Neural cell (in vitro differentiated cells): ENCODE results near the gene WNT2B. TPM values are rescaled to one million over a fixed set of nuclear protein-coding genes. Genes with fewer than 3 reads are reported as not detected.

ENCODE experiments used
- H2AFZ ChIP-seq: fragments of 200-600, 300-800 bp; sonication (generic), shearing (Covaris generic); 2 replicates; pipeline ENCODE4 v1.6.0; 2014; ENCODE audit warnings: low read depth, mild to moderate bottlenecking, antibody characterized with exemption, low read length, moderate library complexity
- H3F3A ChIP-seq: fragments of 200-600 bp; shearing (Covaris generic); 2 replicates; pipeline ENCODE4 v1.6.1; 2016; ENCODE audit warnings: mild to moderate bottlenecking, moderate library complexity, mixed read lengths, antibody characterized with exemption, low read length; ENCODE audit not compliant: insufficient read depth, poor library complexity, severe bottlenecking
- H3K27ac ChIP-seq: fragments of 200-600, 300-800 bp; sonication (generic), shearing (Covaris generic); 2 replicates; pipeline ENCODE4 v1.5.1; 2014; ENCODE audit warnings: mild to moderate bottlenecking, low read length, moderate library complexity
- H3K27me3 ChIP-seq: fragments of 300-800, 200-600 bp; sonication (generic), shearing (Covaris generic); 2 replicates; pipeline ENCODE4 v1.6.0; 2014; ENCODE audit warnings: mild to moderate bottlenecking, low read depth, low read length, moderate library complexity; ENCODE audit not compliant: insufficient read depth
- H3K36me3 ChIP-seq: fragments of 300-800, 200-600 bp; sonication (generic), shearing (Covaris generic); 2 replicates; pipeline ENCODE4 v1.5.1; 2014; ENCODE audit warnings: mild to moderate bottlenecking, antibody characterized with exemption, low read length, moderate library complexity; ENCODE audit not compliant: insufficient read depth
- H3K4me2 ChIP-seq: fragments of 300-800, 200-600 bp; sonication (generic), shearing (Covaris generic); 2 replicates; pipeline ENCODE4 v1.6.0; 2014; ENCODE audit warnings: mild to moderate bottlenecking, low read length
- H3K4me3 ChIP-seq: fragments of 300-800, 200-600 bp; sonication (generic), shearing (Covaris generic); 2 replicates; pipeline ENCODE4 v1.5.1; 2014; ENCODE audit warnings: mild to moderate bottlenecking, low read length, moderate library complexity
- H3K79me2 ChIP-seq: fragments of 200-600 bp; shearing (Covaris generic); replicated peaks from 2 replicates; pipeline ENCODE4 v1.6.0; 2014; ENCODE audit warnings: mild to moderate bottlenecking, low read length, moderate library complexity; ENCODE audit not compliant: insufficient read depth
- H3K9ac ChIP-seq: fragments of 300-800, 200-600 bp; sonication (generic), shearing (Covaris generic); 2 replicates; pipeline ENCODE4 v1.6.1; 2016; ENCODE audit warnings: mild to moderate bottlenecking, low read length, mixed read lengths
- H3K9me2 ChIP-seq: fragments of 200-600 bp; shearing (Covaris generic); 2 replicates; pipeline ENCODE4 v1.6.1; 2016; ENCODE audit warnings: mild to moderate bottlenecking, low read length, mixed read lengths; ENCODE audit not compliant: insufficient read depth
- H3K9me3 ChIP-seq: fragments of 200-600, 300-800 bp; sonication (generic), shearing (Covaris generic); 2 replicates; pipeline ENCODE4 v1.6.1; 2016; ENCODE audit warnings: mild to moderate bottlenecking, mixed run types, low read length, moderate library complexity, mixed read lengths
- H4K20me1 ChIP-seq: fragments of 200-600 bp; shearing (Covaris generic); 2 replicates; pipeline ENCODE4 v1.6.1; 2016; ENCODE audit warnings: mild to moderate bottlenecking, mixed run types; ENCODE audit not compliant: insufficient read depth
- EP300 ChIP-seq: fragments of 450-650 bp; conservative IDR thresholded peaks from 2 replicates; pipeline ENCODE4 v1.6.1; 2014; ENCODE audit warnings: antibody characterized with exemption, mild to moderate bottlenecking, moderate library complexity; ENCODE audit not compliant: poor library complexity, severe bottlenecking
- EZH2 ChIP-seq: fragments of 200-600, 300-800 bp; shearing (Covaris generic), sonication (generic); IDR thresholded peaks from 2 replicates; pipeline ENCODE4 v1.6.1; 2014; ENCODE audit warnings: antibody characterized with exemption, low read length, borderline replicate concordance, mild to moderate bottlenecking; ENCODE audit not compliant: insufficient read depth, poor library complexity, severe bottlenecking
- MXI1 ChIP-seq: fragments of 450-650 bp; conservative IDR thresholded peaks from 2 replicates; pipeline ENCODE4 v1.6.1; 2014; ENCODE audit warnings: antibody characterized with exemption, mild to moderate bottlenecking; ENCODE audit not compliant: poor library complexity, severe bottlenecking
- POLR2AphosphoS5 ChIP-seq: IDR thresholded peaks from 2 replicates; pipeline ENCODE4 v1.6.1; 2012
- RAD21 ChIP-seq: fragments of 450-650 bp; conservative IDR thresholded peaks from 2 replicates; pipeline ENCODE4 v1.6.1; 2014; ENCODE audit warnings: antibody characterized with exemption, mild to moderate bottlenecking, moderate library complexity
- REST ChIP-seq: IDR thresholded peaks from 2 replicates; pipeline ENCODE4 v1.6.1; 2012; ENCODE audit warnings: borderline replicate concordance
- SMC3 ChIP-seq: fragments of 450-650 bp; conservative IDR thresholded peaks from 2 replicates; pipeline ENCODE4 v1.6.1; 2014; ENCODE audit warnings: antibody characterized with exemption, mild to moderate bottlenecking, moderate library complexity; ENCODE audit not compliant: poor library complexity
- TAF1 ChIP-seq: IDR thresholded peaks from 2 replicates; pipeline ENCODE4 v1.6.1; 2012; ENCODE audit warnings: low read depth
- polyA minus RNA-seq: library from RNA; depleted of rRNA, polyadenylated mRNA; stranded (reverse); fragments of >200 nt; gene quantifications from 2 replicates; pipeline ENCODE4 v1.2.3, GENCODE V29; 2014
- polyA plus RNA-seq: library from polyadenylated mRNA; depleted of rRNA; stranded (reverse); fragments of >200 nt; gene quantifications from 2 replicates; pipeline ENCODE4 v1.2.3, GENCODE V29; 2014
- TF ChIP-seq, protein P1 (sequence below): fragments of 450-650 bp; IDR thresholded peaks from 2 replicates; pipeline ENCODE4 v1.5.1; 2014; ENCODE audit warnings: antibody characterized with exemption, mild to moderate bottlenecking, moderate library complexity; ENCODE audit not compliant: poor library complexity, severe bottlenecking

WNT2B gene
- polyA plus RNA-seq (3.1 and 4.7 TPM in 2 replicates), polyA minus RNA-seq (3.7 and 6.8 TPM in 2 replicates)

DNA sequence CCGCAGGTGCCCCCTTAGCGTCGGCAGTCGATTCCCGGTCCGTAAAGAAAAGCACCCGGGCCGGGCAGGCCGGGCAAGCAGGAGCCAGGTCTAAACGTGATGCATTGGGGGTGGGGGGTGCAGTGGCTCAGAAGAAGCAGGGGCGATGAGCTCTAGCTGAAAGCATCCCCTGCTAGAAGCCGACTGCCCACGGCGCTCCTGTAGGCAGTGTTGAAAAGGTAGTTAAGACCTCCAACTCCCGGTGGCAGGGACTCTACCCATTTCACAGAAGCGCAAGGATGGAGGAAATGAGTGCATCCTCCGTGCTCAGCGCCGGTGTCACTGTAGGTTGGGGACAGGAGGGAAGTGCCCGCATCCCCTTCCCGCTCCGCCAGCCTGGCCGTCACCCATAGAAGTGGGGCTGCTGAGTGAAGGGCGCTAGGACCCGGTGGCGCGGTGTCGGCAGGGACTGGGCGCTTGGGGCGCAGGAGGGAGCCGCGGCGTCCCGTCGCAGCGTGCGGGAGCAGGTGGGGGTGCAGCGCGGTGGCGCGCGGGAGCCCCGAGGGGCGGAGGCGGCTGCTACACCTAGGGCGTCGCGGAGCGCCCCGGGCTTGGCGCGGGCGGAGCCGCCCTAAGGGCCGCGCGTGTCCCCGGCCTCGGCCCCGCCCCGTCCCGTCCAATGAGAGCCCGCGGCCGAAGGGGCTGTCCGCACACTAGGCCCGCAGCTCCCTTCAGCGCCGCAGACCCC, at the start of gene WNT2B:
WNT2B (plus strand) TSS at position 688 of the 727 bp plus-strand sequence. CDS start 298 bp downstream, outside the sequence.
- Histone ChIP-seq H2AFZ (peak within 1 kb of the TSS; percentile 33), H3K27ac (no peak within 1 kb of the TSS), H3K79me2 (no peaks in the 10 kb centered on the region), H3K4me3 (peak within 1 kb of the TSS; percentile 76), H4K20me1 (no peaks in the 10 kb centered on the region), H3K9me2 (no peaks in the 10 kb centered on the region), H3K36me3 (no peaks in the 10 kb centered on the region), H3K9me3 (no peaks in the 10 kb centered on the region), H3K9ac (peak within 1 kb of the TSS; percentile 7), H3K27me3 (peaks cover 60% of the 10 kb centered on the region), H3K4me2 (peak within 1 kb of the TSS; percentile 35), H3F3A (no peaks in the 10 kb centered on the region)
- TF ChIP-seq EP300 (peak; percentile 18), EZH2 (no peak), MXI1 (peak; percentile 34), TAF1 (no peak), RAD21 (no peak)
- TF ChIP-seq, protein P1, sequence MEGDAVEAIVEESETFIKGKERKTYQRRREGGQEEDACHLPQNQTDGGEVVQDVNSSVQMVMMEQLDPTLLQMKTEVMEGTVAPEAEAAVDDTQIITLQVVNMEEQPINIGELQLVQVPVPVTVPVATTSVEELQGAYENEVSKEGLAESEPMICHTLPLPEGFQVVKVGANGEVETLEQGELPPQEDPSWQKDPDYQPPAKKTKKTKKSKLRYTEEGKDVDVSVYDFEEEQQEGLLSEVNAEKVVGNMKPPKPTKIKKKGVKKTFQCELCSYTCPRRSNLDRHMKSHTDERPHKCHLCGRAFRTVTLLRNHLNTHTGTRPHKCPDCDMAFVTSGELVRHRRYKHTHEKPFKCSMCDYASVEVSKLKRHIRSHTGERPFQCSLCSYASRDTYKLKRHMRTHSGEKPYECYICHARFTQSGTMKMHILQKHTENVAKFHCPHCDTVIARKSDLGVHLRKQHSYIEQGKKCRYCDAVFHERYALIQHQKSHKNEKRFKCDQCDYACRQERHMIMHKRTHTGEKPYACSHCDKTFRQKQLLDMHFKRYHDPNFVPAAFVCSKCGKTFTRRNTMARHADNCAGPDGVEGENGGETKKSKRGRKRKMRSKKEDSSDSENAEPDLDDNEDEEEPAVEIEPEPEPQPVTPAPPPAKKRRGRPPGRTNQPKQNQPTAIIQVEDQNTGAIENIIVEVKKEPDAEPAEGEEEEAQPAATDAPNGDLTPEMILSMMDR, result no peak

- Histone ChIP-seq H3K4me3 (no peak overlapping the region), H3F3A (no peaks in the 10 kb centered on the region), H2AFZ (no peak overlapping the region), H3K9ac (no peak overlapping the region), H3K27ac (no peak overlapping the region), H3K79me2 (no peaks in the 10 kb centered on the region), H3K27me3 (no peaks in the 10 kb centered on the region), H3K9me2 (no peaks in the 10 kb centered on the region), H4K20me1 (no peaks in the 10 kb centered on the region), H3K4me2 (no peak overlapping the region), H3K36me3 (peaks cover 9% of the 10 kb centered on the region), H3K9me3 (no peaks in the 10 kb centered on the region)
- TF ChIP-seq MXI1, result no peak
- TF ChIP-seq EZH2, result no peak
- no peak for TF ChIP-seq POLR2AphosphoS5
- TF ChIP-seq SMC3, result no peak
- no peak for TF ChIP-seq REST
- TF ChIP-seq EP300, result no peak
- TF ChIP-seq TAF1, result no peak
- TF ChIP-seq, protein P1, result no peak
- TF ChIP-seq RAD21, result no peak
Measured at GRCh38 chr1:112460615-112461014, 48.1 kb upstream of the WNT2B start.
